Bronchial epithelial cell (primary cell): Measurements from ENCODE around the gene ACP4. TPM values are rescaled to one million over a fixed set of nuclear protein-coding genes. Genes with fewer than 3 reads are reported as not detected.
A peak's percentile ranks its signal among the peaks of the same experiment; 100 is the strongest.

Source experiments
- DNase-seq: peaks from one replicate; pipeline ENCODE4 v3.0.0-alpha.2; 2010; ENCODE audit warnings: low read depth
- FAIRE-seq: peaks from 2 replicates; lab custom pipeline; 2011; peaks lifted over from hg19 to GRCh38; lab: Jason Lieb, UNC
- H3K27me3 ChIP-seq: 2 replicates; pipeline ENCODE4 v1.5.1; 2011; ENCODE audit warnings: low read length; ENCODE audit not compliant: control insufficient read depth, insufficient read depth
- H3K36me3 ChIP-seq: 2 replicates; pipeline ENCODE4 v1.5.1; 2011; ENCODE audit warnings: low read length; ENCODE audit not compliant: control insufficient read depth, insufficient read depth
- H3K4me3 ChIP-seq: 2 replicates; pipeline ENCODE4 v1.5.1; 2011; ENCODE audit warnings: mild to moderate bottlenecking, low read depth, low read length, control low read depth
- total RNA-seq: library from RNA; depleted of rRNA; stranded (reverse); fragments of >200 nt; gene quantifications from 2 replicates; pipeline ENCODE4 v1.2.1, GENCODE V29; 2014
- TF ChIP-seq, protein P1 (sequence below): IDR thresholded peaks from 2 replicates; pipeline ENCODE4 v1.5.1; 2011; ENCODE audit warnings: mild to moderate bottlenecking, moderate library complexity, low read length, control low read depth, inconsistent platforms; ENCODE audit not compliant: insufficient read depth, severe bottlenecking

Gene ACP4
- total RNA-seq, 1 donor from 2014 or later: not detected

DNA sequence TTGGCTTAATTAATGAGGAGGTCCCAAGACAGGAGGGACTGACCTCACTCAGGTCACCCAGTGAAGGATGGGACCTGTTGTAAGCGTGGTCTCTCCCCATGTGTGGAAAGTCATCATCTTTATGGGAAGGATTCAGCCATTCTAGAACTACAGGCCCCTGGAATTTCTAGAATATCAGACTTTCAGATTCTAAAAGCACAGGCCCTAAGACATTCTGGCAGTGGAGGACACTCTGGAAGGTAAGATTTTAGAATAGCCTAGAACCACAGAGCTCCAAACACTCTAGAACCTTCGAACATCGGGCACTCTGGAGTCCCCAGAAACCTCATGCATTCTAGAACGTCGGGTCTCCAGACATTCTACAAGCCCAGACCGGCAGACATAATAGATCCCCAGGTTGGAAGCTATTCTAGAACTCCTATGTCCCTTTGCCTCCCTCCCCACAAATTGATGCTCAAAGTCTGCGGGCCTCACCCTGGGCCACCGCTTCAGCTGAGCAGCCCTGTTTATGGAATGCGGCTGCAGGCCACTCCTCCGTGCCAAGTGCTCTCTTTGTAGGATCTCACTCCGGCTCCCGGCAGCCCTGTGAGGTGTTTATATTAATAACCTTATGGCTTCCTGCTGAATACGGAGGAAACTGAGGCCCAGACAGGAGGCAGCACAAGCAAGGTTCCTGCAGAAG lies 45.0 kb downstream of the ACP4 start:
- TF ChIP-seq, protein P1, sequence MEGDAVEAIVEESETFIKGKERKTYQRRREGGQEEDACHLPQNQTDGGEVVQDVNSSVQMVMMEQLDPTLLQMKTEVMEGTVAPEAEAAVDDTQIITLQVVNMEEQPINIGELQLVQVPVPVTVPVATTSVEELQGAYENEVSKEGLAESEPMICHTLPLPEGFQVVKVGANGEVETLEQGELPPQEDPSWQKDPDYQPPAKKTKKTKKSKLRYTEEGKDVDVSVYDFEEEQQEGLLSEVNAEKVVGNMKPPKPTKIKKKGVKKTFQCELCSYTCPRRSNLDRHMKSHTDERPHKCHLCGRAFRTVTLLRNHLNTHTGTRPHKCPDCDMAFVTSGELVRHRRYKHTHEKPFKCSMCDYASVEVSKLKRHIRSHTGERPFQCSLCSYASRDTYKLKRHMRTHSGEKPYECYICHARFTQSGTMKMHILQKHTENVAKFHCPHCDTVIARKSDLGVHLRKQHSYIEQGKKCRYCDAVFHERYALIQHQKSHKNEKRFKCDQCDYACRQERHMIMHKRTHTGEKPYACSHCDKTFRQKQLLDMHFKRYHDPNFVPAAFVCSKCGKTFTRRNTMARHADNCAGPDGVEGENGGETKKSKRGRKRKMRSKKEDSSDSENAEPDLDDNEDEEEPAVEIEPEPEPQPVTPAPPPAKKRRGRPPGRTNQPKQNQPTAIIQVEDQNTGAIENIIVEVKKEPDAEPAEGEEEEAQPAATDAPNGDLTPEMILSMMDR: no peak
- no peaks in the 10 kb centered on the region for H3K36me3 ChIP-seq
- DNase-seq: peak; percentile 13
- FAIRE-seq: no peak
- H3K27me3 ChIP-seq: no peaks in the 10 kb centered on the region
- peak overlapping the region; percentile 63 for H3K4me3 ChIP-seq

DNA sequence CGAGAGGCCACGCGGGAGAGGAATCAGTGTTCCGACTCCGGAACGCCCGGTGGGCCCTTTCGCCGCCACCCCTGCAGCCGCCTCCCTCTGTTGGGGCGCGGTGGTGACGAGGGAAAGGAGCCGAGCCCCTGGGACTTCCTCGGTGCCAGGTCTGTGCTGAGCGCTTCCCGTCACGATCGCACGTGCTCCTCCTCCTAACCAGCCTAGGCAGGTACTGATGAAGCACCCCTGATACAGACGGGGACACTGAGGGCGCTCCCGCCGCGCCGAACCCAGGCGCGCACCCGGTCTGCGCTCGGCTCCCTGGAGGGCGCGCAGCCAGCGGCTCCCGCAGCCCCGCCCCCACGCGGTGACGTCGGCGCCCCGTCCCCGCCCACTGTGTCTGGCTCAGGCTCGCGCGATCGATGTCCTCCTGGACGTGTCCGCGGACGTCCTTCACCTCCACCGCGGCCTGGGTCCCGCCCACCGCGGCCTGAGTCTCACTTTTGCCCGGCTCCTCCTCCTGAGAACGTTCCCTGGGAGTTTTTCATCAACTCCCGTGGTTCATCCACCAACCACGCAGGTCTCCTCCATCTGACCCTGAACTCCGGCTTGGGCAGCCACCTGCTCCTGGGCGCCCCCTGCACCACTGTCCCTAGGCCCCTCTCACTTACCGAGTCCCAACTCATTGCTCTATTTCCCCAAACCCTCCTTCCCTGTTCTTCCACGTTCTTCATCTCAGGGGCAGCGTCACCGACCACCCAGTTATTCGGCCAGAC lies 45.7 kb downstream of the ACP4 start:
- H3K4me3 ChIP-seq: peak overlapping the region; percentile 63
- peak; percentile 31 for DNase-seq
- H3K36me3 ChIP-seq: no peaks in the 10 kb centered on the region
- no peaks in the 10 kb centered on the region for H3K27me3 ChIP-seq
- FAIRE-seq: no peak
- TF ChIP-seq, protein P1: no peak

DNA sequence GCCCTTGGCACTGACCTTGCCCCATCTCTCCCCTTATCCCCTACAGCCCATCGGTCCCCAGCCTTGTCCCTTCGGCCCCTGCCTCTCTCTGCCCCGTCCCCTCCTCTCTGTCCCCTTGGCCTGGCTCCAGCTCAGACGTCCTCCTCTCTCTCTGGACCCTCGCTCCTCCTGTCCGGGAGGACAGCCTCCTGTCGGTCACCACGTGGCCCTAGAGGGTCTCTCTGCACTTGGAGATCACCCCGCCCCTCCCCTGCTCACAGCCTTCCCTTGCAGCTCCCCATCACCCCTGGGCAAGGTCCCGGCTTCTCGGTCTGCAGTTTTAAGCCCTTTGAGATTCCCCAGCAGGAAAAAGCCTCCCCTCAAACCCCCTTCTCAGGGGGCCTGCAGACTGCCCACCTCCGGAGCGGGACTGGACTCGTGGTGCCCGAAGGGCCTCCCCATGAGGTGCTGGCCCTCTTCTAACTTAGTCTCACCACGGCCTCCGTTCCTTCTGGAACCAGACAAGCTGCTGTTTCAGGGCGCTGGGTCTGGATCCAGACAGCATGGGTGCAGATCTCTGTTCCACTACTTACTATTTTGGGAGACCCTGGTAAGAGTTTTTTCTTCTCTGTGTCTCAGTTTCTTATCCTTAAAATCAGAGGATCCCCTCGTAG lies 46.5 kb downstream of the ACP4 start:
- no peaks in the 10 kb centered on the region for H3K27me3 ChIP-seq
- no peaks in the 10 kb centered on the region for H3K36me3 ChIP-seq
- H3K4me3 ChIP-seq: no peak overlapping the region
- TF ChIP-seq, protein P1: no peak
- FAIRE-seq (no peak), DNase-seq (no peak)

DNA sequence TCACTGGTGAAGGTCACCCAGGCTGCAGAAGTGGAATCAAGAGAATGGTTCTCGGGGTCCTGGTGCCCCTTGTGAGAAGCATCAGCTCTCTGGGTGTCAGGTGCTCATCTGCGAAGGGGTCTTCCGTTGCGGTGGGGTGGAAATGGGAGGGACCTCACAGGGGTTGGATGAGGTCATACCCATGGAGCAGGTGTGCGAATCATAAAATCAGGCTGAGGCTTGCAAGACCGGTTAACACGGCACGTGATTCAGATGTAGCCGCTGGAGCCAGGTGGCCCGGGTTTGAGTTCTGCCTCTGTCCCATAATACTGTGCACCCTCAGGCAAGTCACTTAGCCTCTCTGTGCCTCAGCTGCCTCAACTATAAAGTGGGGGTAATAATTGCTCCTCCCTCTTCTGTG lies 47.1 kb downstream of the ACP4 start:
- TF ChIP-seq, protein P1: no peak
- DNase-seq: peak; percentile 8
- H3K36me3 ChIP-seq: no peaks in the 10 kb centered on the region
- H3K27me3 ChIP-seq: no peaks in the 10 kb centered on the region
- FAIRE-seq: no peak
- no peak overlapping the region for H3K4me3 ChIP-seq

DNA sequence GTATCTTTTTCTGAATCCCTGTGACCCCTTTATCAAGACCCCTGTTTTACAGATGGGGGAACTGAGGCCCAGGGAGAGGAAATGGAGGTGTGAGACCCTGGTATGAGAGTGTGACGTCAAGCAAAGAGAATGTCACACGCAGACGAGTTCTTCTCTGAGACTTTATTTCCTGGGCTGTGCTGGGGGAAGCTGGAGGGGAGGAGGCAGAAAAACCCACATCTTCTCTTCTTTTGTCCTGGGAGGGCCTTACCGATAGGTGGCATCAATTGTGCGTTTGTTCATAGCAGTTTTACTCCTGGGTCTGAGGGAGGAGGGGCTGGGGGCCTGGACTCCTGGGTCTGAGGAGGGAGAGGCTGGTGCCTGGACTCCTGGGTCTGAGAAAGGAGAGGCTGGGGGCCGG lies 48.0 kb downstream of the ACP4 start:
- DNase-seq (no peak), FAIRE-seq (no peak)
- no peaks in the 10 kb centered on the region for H3K36me3 ChIP-seq
- no peak overlapping the region for H3K4me3 ChIP-seq
- H3K27me3 ChIP-seq: no peaks in the 10 kb centered on the region
- TF ChIP-seq, protein P1: peak; percentile 1
